Neural progenitor cell (in vitro differentiated cells): ENCODE measurements around the gene MYO10. TPM values are rescaled to one million over a fixed set of nuclear protein-coding genes. Genes with fewer than 3 reads are reported as not detected.
A peak's percentile ranks its signal among the peaks of the same experiment; 100 is the strongest.

Source experiments
- DNase-seq: peaks from one replicate; pipeline ENCODE4 v3.0.0-alpha.2; 2016; ENCODE audit warnings: low spot score
- H2AFZ ChIP-seq: fragments of 200-600 bp; sonication (generic); replicated peaks from 2 replicates; pipeline ENCODE4 v1.6.1; 2016; ENCODE audit warnings: antibody characterized with exemption
- H3F3A ChIP-seq: fragments of 200-600 bp; sonication (generic); 2 replicates; pipeline ENCODE4 v1.6.1; 2016; ENCODE audit warnings: antibody characterized with exemption, low read depth
- H3K27ac ChIP-seq: fragments of 200-600 bp; sonication (generic); 2 replicates; pipeline ENCODE4 v1.5.1; 2016; ENCODE audit warnings: mild to moderate bottlenecking
- H3K27me3 ChIP-seq: fragments of 200-600 bp; sonication (generic); 2 replicates; pipeline ENCODE4 v1.6.1; 2016; ENCODE audit warnings: mild to moderate bottlenecking, moderate library complexity
- H3K36me3 ChIP-seq: fragments of 200-600 bp; sonication (generic); 2 replicates; pipeline ENCODE4 v1.5.1; 2016
- H3K4me1 ChIP-seq: fragments of 200-600 bp; sonication (generic); 2 replicates; pipeline ENCODE4 v1.6.1; 2016; ENCODE audit warnings: mixed run types
- H3K4me2 ChIP-seq: fragments of 200-600 bp; sonication (generic); 2 replicates; pipeline ENCODE4 v1.6.1; 2016
- H3K4me3 ChIP-seq: fragments of 200-600 bp; sonication (generic); 2 replicates; pipeline ENCODE4 v1.5.1; 2016
- H3K79me2 ChIP-seq: fragments of 200-600 bp; sonication (generic); 2 replicates; pipeline ENCODE4 v1.6.1; 2016; ENCODE audit warnings: low read depth
- H3K9ac ChIP-seq: fragments of 200-600 bp; sonication (generic); 2 replicates; pipeline ENCODE4 v1.6.1; 2016
- H3K9me3 ChIP-seq: fragments of 200-600 bp; sonication (generic); 2 replicates; pipeline ENCODE4 v1.5.1; 2016; ENCODE audit warnings: low read depth
- H4K20me1 ChIP-seq: fragments of 200-600 bp; sonication (generic); 2 replicates; pipeline ENCODE4 v1.6.1; 2016; ENCODE audit warnings: low read depth
- H3K27ac Mint-ChIP-seq: 3 replicates; pipeline ENCODE4 v1.8.0; 2021; ENCODE audit warnings: mixed read lengths
- H3K27me3 Mint-ChIP-seq: 2 replicates; pipeline ENCODE4 v1.8.0; 2022; ENCODE audit warnings: low read depth, mild to moderate bottlenecking, inconsistent platforms, moderate library complexity, mixed read lengths; ENCODE audit not compliant: insufficient read depth
- H3K36me3 Mint-ChIP-seq: 3 replicates; pipeline ENCODE4 v1.8.0; 2021; ENCODE audit warnings: mixed read lengths
- H3K4me1 Mint-ChIP-seq: 3 replicates; pipeline ENCODE4 v1.8.0; 2021; ENCODE audit warnings: mixed read lengths
- H3K4me3 Mint-ChIP-seq: 3 replicates; pipeline ENCODE4 v1.8.0; 2021; ENCODE audit warnings: mild to moderate bottlenecking, moderate library complexity, mixed read lengths
- H3K9me3 Mint-ChIP-seq: 3 replicates; pipeline ENCODE4 v1.8.0; 2020; ENCODE audit warnings: mixed read lengths
- CTCF ChIP-seq: fragments of 200-600 bp; sonication (generic); IDR thresholded peaks from 2 replicates; pipeline ENCODE4 v1.5.1; 2017; ENCODE audit warnings: antibody characterized with exemption, mild to moderate bottlenecking
- EZH2 ChIP-seq: fragments of 200-600 bp; sonication (generic); IDR thresholded peaks from 2 replicates; pipeline ENCODE4 v1.6.1; 2017; ENCODE audit warnings: antibody characterized with exemption, mild to moderate bottlenecking, moderate library complexity
- EZH2phosphoT487 ChIP-seq: fragments of 200-600 bp; sonication (generic); IDR thresholded peaks from 2 replicates; pipeline ENCODE4 v1.6.1; 2017; ENCODE audit warnings: antibody characterized with exemption
- total RNA-seq: library from RNA; depleted of rRNA; stranded (reverse); fragments of >200 nt; gene quantifications from 2 replicates; pipeline ENCODE4 v1.2.3, GENCODE V29; 2015; ENCODE audit warnings: low replicate concordance

MYO10 gene
- total RNA-seq, 1 donor from 2014 or later: 39.1 TPM

GRCh38 chr5:16897284-16897704 lies 38.8 kb downstream of the MYO10 start:
- Mint-ChIP-seq H3K36me3 (no peaks in the 10 kb centered on the region), H3K27ac (peak overlapping the region; percentile 59), H3K9me3 (no peaks in the 10 kb centered on the region), H3K27me3 (peaks cover 3% of the 10 kb centered on the region), H3K4me3 (no peak overlapping the region), H3K4me1 (peaks cover 69% of the 10 kb centered on the region)
- no peak overlapping the region for H2AFZ ChIP-seq
- no peak overlapping the region for H3K27ac ChIP-seq
- H3K9ac ChIP-seq: no peak overlapping the region
- H3K4me3 ChIP-seq: no peak overlapping the region
- peaks cover 67% of the 10 kb centered on the region for H3K4me1 ChIP-seq
- no peaks in the 10 kb centered on the region for H3K9me3 ChIP-seq
- H3K27me3 ChIP-seq: no peaks in the 10 kb centered on the region
- H3K36me3 ChIP-seq: no peaks in the 10 kb centered on the region
- peaks cover 20% of the 10 kb centered on the region for H3F3A ChIP-seq
- H4K20me1 ChIP-seq: peaks cover 85% of the 10 kb centered on the region
- H3K4me2 ChIP-seq: peak overlapping the region; percentile 45
- no peak for TF ChIP-seq CTCF
- H3K79me2 ChIP-seq: peaks cover 92% of the 10 kb centered on the region
- peak; percentile 60 for DNase-seq

- no peak overlapping the region for H3K4me3 ChIP-seq
- Mint-ChIP-seq H3K27me3 (peaks cover 3% of the 10 kb centered on the region), H3K27ac (no peak overlapping the region), H3K36me3 (no peaks in the 10 kb centered on the region), H3K9me3 (no peaks in the 10 kb centered on the region), H3K4me3 (no peak overlapping the region), H3K4me1 (peaks cover 71% of the 10 kb centered on the region)
- peaks cover 97% of the 10 kb centered on the region for H3K79me2 ChIP-seq
- H3F3A ChIP-seq: peaks cover 20% of the 10 kb centered on the region
- peaks cover 87% of the 10 kb centered on the region for H4K20me1 ChIP-seq
- H3K27ac ChIP-seq: no peak overlapping the region
- H3K4me2 ChIP-seq: peak overlapping the region; percentile 45
- H3K9me3 ChIP-seq: no peaks in the 10 kb centered on the region
- peaks cover 67% of the 10 kb centered on the region for H3K4me1 ChIP-seq
- DNase-seq: no peak
- TF ChIP-seq CTCF (no peak), EZH2phosphoT487 (no peak)
- H3K36me3 ChIP-seq: no peaks in the 10 kb centered on the region
- no peaks in the 10 kb centered on the region for H3K27me3 ChIP-seq
- H3K9ac ChIP-seq: no peak overlapping the region
- H2AFZ ChIP-seq: no peak overlapping the region
These were observed 39.3 kb downstream of the MYO10 start for GRCh38 chr5:16896767-16897166.

- H3K9me3 Mint-ChIP-seq: no peaks in the 10 kb centered on the region
- Histone ChIP-seq H3K36me3 (no peaks in the 10 kb centered on the region), H2AFZ (no peak overlapping the region), H3K9ac (no peak overlapping the region), H3K4me2 (peak overlapping the region; percentile 20), H3K27ac (no peak overlapping the region), H3K4me1 (peaks cover 54% of the 10 kb centered on the region), H4K20me1 (peaks cover 84% of the 10 kb centered on the region), H3K79me2 (peaks cover 93% of the 10 kb centered on the region), H3K4me3 (no peak overlapping the region), H3K9me3 (no peaks in the 10 kb centered on the region), H3K27me3 (no peaks in the 10 kb centered on the region), H3F3A (peaks cover 16% of the 10 kb centered on the region)
- TF ChIP-seq EZH2phosphoT487: peak; percentile 42
- TF ChIP-seq EZH2: no peak
- H3K4me3 Mint-ChIP-seq: peak overlapping the region; percentile 40
- H3K27ac Mint-ChIP-seq: peak overlapping the region; percentile 92
- no peaks in the 10 kb centered on the region for H3K27me3 Mint-ChIP-seq
- peak; percentile 75 for DNase-seq
- peaks cover 69% of the 10 kb centered on the region for H3K4me1 Mint-ChIP-seq
- H3K36me3 Mint-ChIP-seq: no peaks in the 10 kb centered on the region
These were observed 41.6 kb downstream of the MYO10 start for GRCh38 chr5:16894236-16895057.

GRCh38 chr5:16891033-16891432 lies 45.1 kb downstream of the MYO10 start:
- Histone ChIP-seq H3K9ac (no peak overlapping the region), H3K36me3 (no peaks in the 10 kb centered on the region), H3K79me2 (peaks cover 91% of the 10 kb centered on the region), H3K9me3 (no peaks in the 10 kb centered on the region), H3K27ac (no peak overlapping the region), H3K27me3 (no peaks in the 10 kb centered on the region), H3F3A (peaks cover 19% of the 10 kb centered on the region), H2AFZ (no peak overlapping the region), H4K20me1 (peaks cover 72% of the 10 kb centered on the region), H3K4me2 (no peak overlapping the region), H3K4me1 (peaks cover 37% of the 10 kb centered on the region), H3K4me3 (no peak overlapping the region)
- H3K36me3 Mint-ChIP-seq: peaks cover 1% of the 10 kb centered on the region
- no peak overlapping the region for H3K4me3 Mint-ChIP-seq
- H3K27ac Mint-ChIP-seq: peak overlapping the region; percentile 60
- peaks cover 3% of the 10 kb centered on the region for H3K27me3 Mint-ChIP-seq
- peaks cover 51% of the 10 kb centered on the region for H3K4me1 Mint-ChIP-seq
- no peak for TF ChIP-seq CTCF
- TF ChIP-seq EZH2phosphoT487: no peak
- no peak for TF ChIP-seq EZH2
- DNase-seq: no peak
- H3K9me3 Mint-ChIP-seq: no peaks in the 10 kb centered on the region
